Inflammatory macrophage treated with lipopolysaccharide for 4 hours (primary cell): ENCODE measurements around the gene NUTM2E.
"Not testable (repeated sequence)": the region's sequence is repeated elsewhere in the genome, so short reads cannot be mapped to it uniquely, and the experiment has no call there.

Experiments
- DNase-seq: peaks from one replicate; pipeline ENCODE4 v3.0.0-alpha.2; 2020

Gene NUTM2E

GRCh38 chr10:79826496-79827215, at the start of gene NUTM2E:
Gene NUTM2E, plus strand, starts transcription at chr10:79826739. Its CDS starts 15,002 bp downstream, at chr10:79841741.
- DNase-seq = peak; percentile 69

GRCh38 chr10:79777997-79778396, 48.5 kb upstream of the NUTM2E start:
- not testable (repeated sequence) for DNase-seq

GRCh38 chr10:79779310-79779938, 47.1 kb upstream of the NUTM2E start:
- DNase-seq = peak; percentile 56

- not testable (repeated sequence) for DNase-seq
Observed at GRCh38 chr10:79779992-79780391, 46.5 kb upstream of the NUTM2E start.

GRCh38 chr10:79781584-79781983, 45.0 kb upstream of the NUTM2E start:
- DNase-seq = not testable (repeated sequence)

GRCh38 chr10:79787455-79787952, 39.0 kb upstream of the NUTM2E start:
- not testable (repeated sequence) for DNase-seq

- not testable (repeated sequence) for DNase-seq
Observed at GRCh38 chr10:79789351-79789750, 37.2 kb upstream of the NUTM2E start.

GRCh38 chr10:79791906-79792517, 34.5 kb upstream of the NUTM2E start:
- not testable (repeated sequence) for DNase-seq

GRCh38 chr10:79799337-79799736, 27.2 kb upstream of the NUTM2E start:
- DNase-seq = not testable (repeated sequence)

GRCh38 chr10:79805857-79806256, 20.7 kb upstream of the NUTM2E start:
- not testable (repeated sequence) for DNase-seq

- not testable (repeated sequence) for DNase-seq
Observed at GRCh38 chr10:79811895-79812294, 14.6 kb upstream of the NUTM2E start.

GRCh38 chr10:79816290-79816689, 10.2 kb upstream of the NUTM2E start:
- not testable (repeated sequence) for DNase-seq

- not testable (repeated sequence) for DNase-seq
Observed at GRCh38 chr10:79823387-79823786, 3.2 kb upstream of the NUTM2E start.

- not testable (repeated sequence) for DNase-seq
Observed at GRCh38 chr10:79825587-79826011, 940 bp upstream of the NUTM2E start.

- peak; percentile 12 for DNase-seq
Observed at GRCh38 chr10:79826131-79826495, 426 bp upstream of the NUTM2E start.

GRCh38 chr10:79833833-79834232, 7.3 kb downstream of the NUTM2E start:
- DNase-seq = not testable (repeated sequence)

- peak; percentile 58 for DNase-seq
Observed at GRCh38 chr10:79835891-79836290, 9.4 kb downstream of the NUTM2E start.

GRCh38 chr10:79836891-79837290, 10.4 kb downstream of the NUTM2E start:
- DNase-seq = peak; percentile 16

GRCh38 chr10:79838441-79838840, 11.9 kb downstream of the NUTM2E start:
- not testable (repeated sequence) for DNase-seq

- not testable (repeated sequence) for DNase-seq
Observed at GRCh38 chr10:79853191-79853854, 26.8 kb downstream of the NUTM2E start.

- DNase-seq = not testable (repeated sequence)
Observed at GRCh38 chr10:79862269-79862668, 35.7 kb downstream of the NUTM2E start.

- DNase-seq = not testable (repeated sequence)
Observed at GRCh38 chr10:79862803-79863202, 36.3 kb downstream of the NUTM2E start.
